Heart right ventricle (tissue), 16 donors: Measurements from ENCODE around the gene FAM50B. TPM values are rescaled to one million over a fixed set of nuclear protein-coding genes. Genes with fewer than 3 reads are reported as not detected.
A peak's percentile ranks its signal among the peaks of the same experiment; 100 is the strongest.

ENCODE experiments used
- ATAC-seq, 8 donors: fragments of 200-7000 bp; cut with Tn5 transposase; one replicate each; pipeline ENCODE4 v1.9.1; 2020; ENCODE audit warnings: mild to moderate bottlenecking in 8 of 8, moderate library complexity in 8 of 8, moderate number of reproducible peaks in 1 of 8
- DNase-seq, 2 donors: peaks; one replicate each; pipeline ENCODE4 v3.0.0-alpha.2; 2020
- H3K27ac ChIP-seq, 10 donors: fragments of 200-600 bp; sonication (generic) in 2 of 10; one replicate each; pipeline versions ENCODE4 v1.5.0 to v1.8.0; 2020 to 2022; ENCODE audit warnings: mild to moderate bottlenecking in 3 of 10
- H3K27me3 ChIP-seq, 7 donors: fragments of 200-600 bp; one replicate each; pipeline ENCODE4 v1.8.0; 2021 to 2022; ENCODE audit warnings: mild to moderate bottlenecking in 2 of 7
- H3K36me3 ChIP-seq, 9 donors: fragments of 200-600 bp; sonication (generic) in 1 of 9; one replicate each; pipeline versions ENCODE4 v1.5.0 to v1.8.0; 2020 to 2022; ENCODE audit warnings: mild to moderate bottlenecking in 2 of 9
- H3K4me1 ChIP-seq, 9 donors: fragments of 200-600 bp; sonication (generic) in 1 of 9; one replicate each; pipeline versions ENCODE4 v1.5.0 to v1.8.0; 2020 to 2022; ENCODE audit warnings: mild to moderate bottlenecking in 4 of 9
- H3K4me3 ChIP-seq, 10 donors: fragments of 200-600 bp; sonication (generic) in 2 of 10; one replicate each; pipeline versions ENCODE4 v1.5.0 to v1.8.0; 2020 to 2022; ENCODE audit warnings: mild to moderate bottlenecking in 7 of 10, moderate library complexity in 2 of 10
- H3K9me3 ChIP-seq, 11 donors: fragments of 200-600 bp in 10 of 11; sonication (generic) in 2 of 11; one replicate each; pipeline versions ENCODE4 v1.5.0 to v1.8.0; 2013 to 2022; ENCODE audit warnings: mild to moderate bottlenecking in 2 of 11, control low read depth in 1 of 11, moderate library complexity in 1 of 11
- CTCF ChIP-seq, 9 donors: fragments of 200-600 bp; sonication (generic) in 2 of 9; IDR thresholded peaks; one replicate each; pipeline versions ENCODE4 v1.5.0 to v1.8.0; 2021 to 2022; ENCODE audit warnings: antibody characterized with exemption in 9 of 9, mild to moderate bottlenecking in 5 of 9, moderate library complexity in 1 of 9
- WGBS, 2 donors: extraction: QIAGEN DNeasy Blood & Tissue Kit; methylation state at CpG; one replicate each; pipeline ENCODE4 v1.1.7; 2013; ENCODE audit warnings: inconsistent platforms in 1 of 2; 5-methylcytosine and 5-hydroxymethylcytosine counted together
- intact Hi-C, 10 donors: fragments of 100-400 bp; cut with DNase I; formaldehyde crosslinking; loops; one replicate each; pipeline versions ENCODE4 v1.11.1 to v1.14.2; 2022
- polyA plus RNA-seq, 2 donors: library from polyadenylated mRNA; stranded (reverse); fragments of 200-250 nt; gene quantifications; one replicate each; pipeline ENCODE4 v1.2.3, GENCODE V29; 2013
- total RNA-seq, 10 donors: library from RNA; stranded (reverse); fragmentation: NEBNext Ultra II Directional in 3 of 10; extraction: Animal tissue kit (Norgen Biotek cat#: 25700) in 3 of 10; gene quantifications; one replicate each; pipeline versions ENCODE4 v1.2.1 to v1.2.4, GENCODE V29; 2021 to 2023
- donor health status: Arrhythmogenic right ventricular cardiomyopathy.
- donor health status: ischemic (EF 13 %, LVEDD 7.1; RV severe dilation, severe dysfunction).
- donor health status: healthy with polysubstance abuse.
- donor health status: DM: no; HTN: yes; CAD: no.
- donor health status: DM: no; HTN: no; CAD: no.
- donor health status: ischemic (EF 25% LVEDD 6.9; RV normal size, moderate dysfunction).
- donor health status: ischemic (EF 25% LVEDD 5.7; RV mildly dilated, moderate dysfunction).
- donor health status: healthy.
- donor health status: DM: yes; HTN: yes; CAD: no.
- donor health status: Ischemic cardiomyopathy.
- donor health status: ischemic (EF 35%, LVEDD 5.7; RV mildly dilated, moderate dysfunction).
- donor health status: nonischemic (EF 11% LVEDD 7.7; RV severe dilation, severe dysfunction).
- donor health status: DM: yes; HTN: yes; CAD: no.
- donor health status: PGD.
- donor health status: ischemic (EF 29% LVEDD 5.4; RV normal size, mild dysfunction).
- donor health status: nonischemic (EF 23%, LVEDD 6.1; RV moderate dilation, normal function).

FAM50B gene
- total and polyA plus RNA-seq, 12 donors = 5.9 to 31.3 (median 22.4) TPM

GRCh38 chr6:3806169-3806922 lies 42.8 kb upstream of the FAM50B start:
- TF ChIP-seq CTCF (IDR thresholded peaks at IDR 0.05) = no peak
- no peaks in the 10 kb centered on the region for H3K9me3 ChIP-seq
- no peaks in the 10 kb centered on the region for H3K36me3 ChIP-seq
- intact Hi-C loops = loop anchor here in 1 of 10 donors (5.0 kb wide), 1 partner anchor 59 kb away; no protein-coding TSS in a partner anchor
- ATAC-seq (peak in 1 of 8 donors; percentile 18), DNase-seq (no peak)
- H3K27ac ChIP-seq = peak overlapping the region in 3 of 10 donors; percentile 13 to 56 (median 16)
- no peak overlapping the region for H3K4me3 ChIP-seq
- H3K27me3 ChIP-seq = no peaks in the 10 kb centered on the region
- H3K4me1 ChIP-seq = peaks cover 3 to 48% (median 30%) of the 10 kb centered on the region in 9 donors
- 53 to 61% methylated on average over 15 of the region's 15 CpGs for WGBS, 2 donors

DNA sequence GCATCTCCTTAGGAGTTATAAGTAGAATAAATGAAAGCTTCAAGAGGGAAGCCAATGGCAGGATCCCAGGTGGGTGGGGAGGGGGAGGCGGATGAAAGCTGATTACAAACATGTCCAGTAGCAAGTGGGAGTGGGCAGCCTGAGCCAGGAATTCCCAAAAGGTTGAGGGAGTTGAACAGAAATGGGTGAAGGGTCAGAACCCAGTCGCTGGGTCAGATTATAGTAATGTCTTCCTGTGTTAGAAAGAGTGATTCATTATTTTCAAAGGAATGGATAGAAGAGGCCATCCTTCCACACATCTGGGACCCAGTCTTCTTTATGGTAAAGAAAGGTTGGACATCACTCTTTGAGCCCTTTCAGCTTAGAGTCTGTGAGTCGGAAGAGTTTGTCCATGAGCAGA lies 41.0 kb upstream of the FAM50B start:
- Histone ChIP-seq H3K4me3 (no peak overlapping the region), H3K9me3 (no peaks in the 10 kb centered on the region), H3K36me3 (no peaks in the 10 kb centered on the region), H3K27me3 (no peaks in the 10 kb centered on the region), H3K27ac (peak overlapping the region in 3 of 10 donors; percentile 25 to 53 (median 31)), H3K4me1 (peaks cover 4 to 46% (median 39%) of the 10 kb centered on the region in 9 donors)
- WGBS, 2 donors = 85 to 88% methylated on average over 3 of the region's 3 CpGs
- no peak for TF ChIP-seq CTCF (IDR thresholded peaks at IDR 0.05)
- ATAC-seq (no peak), DNase-seq (no peak)
- intact Hi-C loops = loop anchor here in 1 of 10 donors (5.0 kb wide), 1 partner anchor 61 kb away; no protein-coding TSS in a partner anchor

- TF ChIP-seq CTCF (IDR thresholded peaks at IDR 0.05) = no peak
- ATAC-seq (peak in 6 of 8 donors; percentile 37 to 77 (median 42)), DNase-seq (peak in 1 of 2 donors; percentile 24)
- Histone ChIP-seq H3K27me3 (no peaks in the 10 kb centered on the region), H3K4me1 (peaks cover under 1 to 46% (median 38%) of the 10 kb centered on the region in 9 donors), H3K4me3 (no peak overlapping the region), H3K9me3 (no peaks in the 10 kb centered on the region), H3K36me3 (no peaks in the 10 kb centered on the region), H3K27ac (peak overlapping the region in 3 of 10 donors; percentile 31 to 53 (median 47))
- WGBS, 2 donors = 67 to 73% methylated on average over 7 of the region's 7 CpGs
- intact Hi-C loops = loop anchor here in 1 of 10 donors (5.0 kb wide), 1 partner anchor 62 kb away; no protein-coding TSS in a partner anchor
These were observed 40.2 kb upstream of the FAM50B start for GRCh38 chr6:3808759-3809514.

- TF ChIP-seq CTCF (IDR thresholded peaks at IDR 0.05) = no peak
- Histone ChIP-seq H3K27ac (peak overlapping the region in 2 of 10 donors; percentile 47 to 53), H3K4me3 (no peak overlapping the region), H3K9me3 (no peaks in the 10 kb centered on the region), H3K4me1 (peaks cover 0 to 46% (median 38%) of the 10 kb centered on the region in 9 donors), H3K27me3 (no peaks in the 10 kb centered on the region), H3K36me3 (no peaks in the 10 kb centered on the region)
- no peak for ATAC-seq
- intact Hi-C loops = loop anchor here in 1 of 10 donors (5.0 kb wide), 1 partner anchor 62 kb away; no protein-coding TSS in a partner anchor
- no peak for DNase-seq
- WGBS, 2 donors = 92 to 98% methylated on average over 1 of the region's 1 CpG
These were observed 39.7 kb upstream of the FAM50B start for GRCh38 chr6:3809515-3809891.
